ENCODE data around the gene CELF2.

DNA sequence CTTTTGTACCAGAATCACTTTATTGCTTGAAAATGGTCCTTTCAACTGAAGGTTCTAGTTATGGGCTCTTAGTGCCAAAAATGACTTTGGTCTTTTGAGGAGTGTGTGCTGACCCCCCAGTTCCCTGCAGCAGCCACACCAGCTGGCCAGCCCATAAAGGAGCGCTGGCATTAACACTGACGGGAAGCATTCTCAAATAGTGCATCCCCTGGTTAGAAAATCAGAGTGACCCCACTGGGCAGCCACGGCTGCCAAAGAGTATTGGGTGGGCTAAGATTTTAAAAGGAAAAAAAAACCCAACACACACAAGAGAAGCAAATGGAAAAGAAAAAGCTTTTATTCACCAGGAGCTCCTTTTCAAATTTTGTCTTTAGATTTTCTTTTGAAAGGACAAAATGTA lies 199.8 kb downstream of the CELF2 start:
- TF ChIP-seq, protein P1, sequence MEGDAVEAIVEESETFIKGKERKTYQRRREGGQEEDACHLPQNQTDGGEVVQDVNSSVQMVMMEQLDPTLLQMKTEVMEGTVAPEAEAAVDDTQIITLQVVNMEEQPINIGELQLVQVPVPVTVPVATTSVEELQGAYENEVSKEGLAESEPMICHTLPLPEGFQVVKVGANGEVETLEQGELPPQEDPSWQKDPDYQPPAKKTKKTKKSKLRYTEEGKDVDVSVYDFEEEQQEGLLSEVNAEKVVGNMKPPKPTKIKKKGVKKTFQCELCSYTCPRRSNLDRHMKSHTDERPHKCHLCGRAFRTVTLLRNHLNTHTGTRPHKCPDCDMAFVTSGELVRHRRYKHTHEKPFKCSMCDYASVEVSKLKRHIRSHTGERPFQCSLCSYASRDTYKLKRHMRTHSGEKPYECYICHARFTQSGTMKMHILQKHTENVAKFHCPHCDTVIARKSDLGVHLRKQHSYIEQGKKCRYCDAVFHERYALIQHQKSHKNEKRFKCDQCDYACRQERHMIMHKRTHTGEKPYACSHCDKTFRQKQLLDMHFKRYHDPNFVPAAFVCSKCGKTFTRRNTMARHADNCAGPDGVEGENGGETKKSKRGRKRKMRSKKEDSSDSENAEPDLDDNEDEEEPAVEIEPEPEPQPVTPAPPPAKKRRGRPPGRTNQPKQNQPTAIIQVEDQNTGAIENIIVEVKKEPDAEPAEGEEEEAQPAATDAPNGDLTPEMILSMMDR (IDR thresholded peaks at IDR 0.05), result no peak
- TF ChIP-seq POLR2A (IDR thresholded peaks at IDR 0.05), result no peak

Data from suprapubic skin (tissue), 3 donors.